ENCODE measurements around the gene PDIK1L. TPM values are rescaled to one million over a fixed set of nuclear protein-coding genes. Genes with fewer than 3 reads are reported as not detected.
A peak's percentile ranks its signal among the peaks of the same experiment; 100 is the strongest.
"Not testable (repeated sequence)": the region's sequence is repeated elsewhere in the genome, so short reads cannot be mapped to it uniquely, and the experiment has no call there.

PDIK1L gene
- total RNA-seq, 1 donor from 2014 or later: 15.5 TPM

DNA sequence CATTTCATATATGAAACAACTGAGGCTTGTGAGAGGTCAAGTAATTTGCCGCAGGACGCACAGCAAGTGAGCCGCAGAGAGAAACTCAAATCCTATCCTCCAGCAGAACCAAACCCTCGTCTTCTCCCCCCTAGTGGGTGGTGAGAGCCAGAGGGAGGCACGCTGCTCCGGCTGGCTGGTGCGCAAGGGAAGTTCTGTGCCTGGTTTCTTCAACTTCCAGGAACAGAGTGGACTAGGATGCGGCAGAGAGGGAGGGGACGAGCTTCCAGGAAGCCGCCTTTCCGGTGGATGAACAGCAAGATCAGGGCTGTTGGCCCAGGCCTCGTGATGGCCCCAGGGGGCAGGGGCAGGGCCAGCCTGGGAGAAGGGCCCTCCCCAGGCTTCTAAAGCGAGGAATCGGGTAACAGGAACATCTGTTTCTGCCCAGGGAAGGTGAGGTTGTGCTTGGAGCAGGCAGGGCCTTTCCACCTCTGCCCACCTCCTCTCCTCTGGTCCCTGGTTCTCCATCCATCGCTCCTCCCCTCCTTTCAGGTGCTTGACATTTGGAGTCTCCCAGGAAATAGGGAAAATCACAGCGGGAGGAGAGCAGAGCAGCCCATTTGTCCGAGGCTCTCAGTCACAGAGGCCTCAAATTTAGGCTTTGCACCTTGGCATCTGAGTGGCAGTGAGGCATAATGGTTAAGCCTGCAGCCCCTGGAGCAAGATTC is 16.8 kb upstream of the PDIK1L start:
- DNase-seq (ENCODE audit: low spot score): no peak
- intact Hi-C loops (cut with micrococcal nuclease): no loop called here
- no peak overlapping the region for H3K27ac Mint-ChIP-seq
- H3K27me3 Mint-ChIP-seq (ENCODE audit: insufficient read depth): peaks cover 39% of the 10 kb centered on the region
- no peak overlapping the region for H3K4me3 Mint-ChIP-seq
- H3K9me3 Mint-ChIP-seq: no peaks in the 10 kb centered on the region
- H3K36me3 Mint-ChIP-seq (ENCODE audit: low read depth): no peaks in the 10 kb centered on the region
- peaks cover 6% of the 10 kb centered on the region for H3K4me1 Mint-ChIP-seq (ENCODE audit: low read depth)

DNA sequence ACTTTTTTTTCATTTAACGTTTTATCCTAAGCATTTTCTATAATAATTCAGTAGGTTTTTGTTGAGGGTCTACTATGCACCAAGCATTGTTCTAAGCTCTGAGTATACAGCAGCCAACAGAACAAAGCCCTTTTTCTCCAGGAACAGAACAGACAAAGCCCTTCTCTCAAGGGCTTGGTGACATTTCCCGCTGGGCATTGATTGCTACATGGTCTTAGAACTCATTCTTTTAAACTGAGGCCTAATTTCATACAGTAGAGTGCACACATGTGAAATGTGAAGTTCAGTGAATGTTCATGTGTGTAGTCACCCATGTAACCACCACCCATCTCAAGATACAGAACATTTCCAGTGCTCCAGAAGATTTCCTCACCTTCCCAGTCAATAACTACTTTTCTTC is 15.2 kb upstream of the PDIK1L start:
- H3K9me3 Mint-ChIP-seq: no peaks in the 10 kb centered on the region
- H3K27me3 Mint-ChIP-seq (ENCODE audit: insufficient read depth): peaks cover 30% of the 10 kb centered on the region
- no peak overlapping the region for H3K4me3 Mint-ChIP-seq
- intact Hi-C loops (cut with micrococcal nuclease): no loop called here
- peaks cover 6% of the 10 kb centered on the region for H3K4me1 Mint-ChIP-seq (ENCODE audit: low read depth)
- H3K36me3 Mint-ChIP-seq (ENCODE audit: low read depth): no peaks in the 10 kb centered on the region
- DNase-seq (ENCODE audit: low spot score): no peak
- H3K27ac Mint-ChIP-seq: no peak overlapping the region

DNA sequence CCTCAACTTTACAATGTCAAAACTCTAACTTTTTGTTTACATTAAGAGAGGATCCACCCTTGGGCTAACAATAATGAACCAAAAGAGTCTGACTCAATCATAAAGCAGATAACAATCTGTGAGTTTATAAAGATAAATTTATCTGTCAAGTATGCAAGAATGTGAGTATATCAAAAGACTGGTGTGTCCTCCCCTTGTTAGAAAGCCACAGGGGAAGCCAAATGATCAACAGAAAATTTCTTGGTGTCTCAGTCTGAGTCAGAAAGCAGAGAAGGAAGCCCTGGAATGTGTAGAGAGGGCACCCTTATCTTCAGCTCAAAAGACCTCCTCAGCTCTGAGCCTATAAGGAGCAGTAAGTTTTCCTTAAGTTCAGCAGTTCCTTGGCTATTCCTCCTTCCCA is 13.9 kb upstream of the PDIK1L start:
- Mint-ChIP-seq H3K4me3 (no peak overlapping the region), H3K9me3 (no peaks in the 10 kb centered on the region), H3K27ac (no peak overlapping the region), H3K27me3 (ENCODE audit: insufficient read depth) (peaks cover 28% of the 10 kb centered on the region), H3K4me1 (ENCODE audit: low read depth) (peaks cover 6% of the 10 kb centered on the region), H3K36me3 (ENCODE audit: low read depth) (no peaks in the 10 kb centered on the region)
- intact Hi-C loops (cut with micrococcal nuclease): no loop called here
- no peak for DNase-seq (ENCODE audit: low spot score)

DNA sequence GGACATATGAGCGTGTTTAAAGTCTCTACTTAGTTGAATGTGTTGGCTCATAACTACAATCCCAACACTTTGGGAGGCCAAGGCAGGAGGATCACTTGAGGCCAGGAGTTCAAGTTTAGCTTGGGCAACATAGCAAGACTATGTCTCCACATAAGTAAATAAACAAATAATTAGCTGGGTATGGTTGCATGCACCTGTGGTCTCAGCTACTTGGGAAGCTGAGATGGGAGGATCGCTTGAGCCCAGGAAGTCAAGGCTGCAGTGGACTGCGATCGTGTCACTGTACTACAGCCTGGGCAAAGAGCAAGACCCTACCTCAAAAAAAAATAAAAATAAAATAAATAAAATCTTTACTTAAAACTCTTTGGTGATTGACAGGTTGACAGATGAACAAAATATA is 13.0 kb upstream of the PDIK1L start:
- Mint-ChIP-seq H3K4me1 (ENCODE audit: low read depth) (peaks cover 6% of the 10 kb centered on the region), H3K4me3 (no peak overlapping the region), H3K9me3 (no peaks in the 10 kb centered on the region), H3K36me3 (ENCODE audit: low read depth) (no peaks in the 10 kb centered on the region), H3K27me3 (ENCODE audit: insufficient read depth) (peaks cover 22% of the 10 kb centered on the region), H3K27ac (no peak overlapping the region)
- no peak for DNase-seq (ENCODE audit: low spot score)
- intact Hi-C loops (cut with micrococcal nuclease): no loop called here

DNA sequence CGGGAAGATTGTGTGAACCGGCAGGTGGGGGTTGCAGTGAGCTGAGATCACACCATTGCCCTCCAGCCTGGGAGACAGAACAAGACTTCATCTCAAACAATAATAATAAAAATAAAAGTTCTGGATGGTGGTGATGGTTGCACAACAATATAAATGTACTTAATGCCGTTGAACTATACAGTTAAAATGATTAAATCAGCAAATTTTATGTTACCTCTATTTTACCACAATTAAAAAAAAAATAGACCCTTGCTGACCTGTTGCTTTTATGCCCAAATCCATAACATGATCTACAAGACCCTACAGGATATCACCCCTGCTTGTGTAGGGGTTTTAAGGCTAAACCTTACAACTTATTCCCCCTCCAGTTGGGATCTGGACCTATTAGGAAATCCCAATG is 11.8 kb upstream of the PDIK1L start:
- Mint-ChIP-seq H3K36me3 (ENCODE audit: low read depth) (no peaks in the 10 kb centered on the region), H3K4me1 (ENCODE audit: low read depth) (peaks cover 8% of the 10 kb centered on the region), H3K27me3 (ENCODE audit: insufficient read depth) (peaks cover 17% of the 10 kb centered on the region), H3K9me3 (no peaks in the 10 kb centered on the region), H3K4me3 (no peak overlapping the region), H3K27ac (no peak overlapping the region)
- DNase-seq (ENCODE audit: low spot score): no peak
- intact Hi-C loops (cut with micrococcal nuclease): no loop called here

DNA sequence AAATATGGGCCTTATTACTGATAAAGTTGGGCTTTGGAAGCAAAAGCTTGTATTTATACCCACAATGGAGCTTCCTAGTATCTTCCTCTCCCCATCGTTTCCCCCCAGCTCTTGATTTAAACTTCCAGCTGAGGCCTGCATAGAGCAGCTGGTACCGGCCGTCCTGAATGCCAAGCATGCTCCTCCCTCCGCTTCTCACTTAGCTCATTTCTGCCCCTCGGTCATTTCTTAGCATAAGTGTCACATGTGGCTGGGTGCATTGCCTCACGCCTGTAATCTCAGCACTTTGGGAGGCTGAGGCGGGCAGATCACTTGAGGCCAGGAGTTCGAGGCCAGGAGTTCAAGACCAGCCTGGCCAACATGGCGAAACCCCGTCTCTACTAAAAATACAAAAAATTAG is 11.4 kb upstream of the PDIK1L start:
- DNase-seq (ENCODE audit: low spot score); intact Hi-C loops (cut with micrococcal nuclease); H3K36me3 Mint-ChIP-seq (ENCODE audit: low read depth); H3K9me3 Mint-ChIP-seq; H3K4me3 Mint-ChIP-seq: not testable (repeated sequence)
- Mint-ChIP-seq H3K27me3 (ENCODE audit: insufficient read depth) (peaks cover 20% of the 10 kb centered on the region), H3K27ac (peak overlapping the region; percentile 65), H3K4me1 (ENCODE audit: low read depth) (peaks cover 12% of the 10 kb centered on the region)

DNA sequence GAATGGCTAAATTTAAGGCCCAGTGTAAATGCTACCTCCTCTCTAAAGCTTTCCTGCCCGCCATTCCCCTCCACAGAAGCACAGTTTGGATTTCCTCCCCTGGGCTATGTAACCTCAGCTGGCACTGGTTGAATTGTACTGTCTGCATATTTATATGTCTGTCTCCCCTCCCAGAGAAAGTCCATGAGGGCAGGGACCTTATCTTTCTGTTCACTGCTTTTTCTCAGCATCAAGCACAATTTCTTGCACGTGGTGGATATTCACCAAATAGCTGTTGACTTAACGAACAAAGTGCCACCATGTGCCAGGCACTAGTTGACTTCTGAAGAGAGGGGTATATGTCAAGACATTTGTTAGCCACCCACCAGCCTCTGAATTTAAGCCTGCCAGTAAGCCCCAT is 9.5 kb upstream of the PDIK1L start:
- intact Hi-C loops (cut with micrococcal nuclease): no loop called here
- DNase-seq (ENCODE audit: low spot score): no peak
- Mint-ChIP-seq H3K4me1 (ENCODE audit: low read depth) (peaks cover 14% of the 10 kb centered on the region), H3K4me3 (no peak overlapping the region), H3K27ac (no peak overlapping the region), H3K9me3 (no peaks in the 10 kb centered on the region), H3K27me3 (ENCODE audit: insufficient read depth) (peaks cover 9% of the 10 kb centered on the region), H3K36me3 (ENCODE audit: low read depth) (no peaks in the 10 kb centered on the region)

DNA sequence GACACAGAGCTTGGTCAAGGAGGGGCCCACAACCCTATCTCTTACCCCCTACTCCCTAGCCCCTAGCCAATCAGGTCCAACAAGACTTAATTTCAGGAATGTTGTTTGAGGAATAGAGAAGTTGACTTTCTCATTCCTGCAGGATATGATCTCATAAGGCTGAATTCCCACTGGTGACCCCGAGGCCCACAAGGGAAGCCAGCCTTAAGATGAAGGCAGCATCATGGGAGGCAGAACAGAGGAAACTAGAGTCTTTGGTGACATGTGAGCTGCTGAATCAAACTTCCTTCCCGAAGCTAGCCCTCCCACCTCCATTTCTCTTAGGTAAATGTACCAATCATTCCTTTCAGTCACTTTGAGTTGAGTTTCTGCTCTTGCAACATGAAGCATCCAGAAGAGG is 9.1 kb upstream of the PDIK1L start:
- Mint-ChIP-seq H3K27me3 (ENCODE audit: insufficient read depth) (peaks cover 9% of the 10 kb centered on the region), H3K9me3 (no peaks in the 10 kb centered on the region), H3K4me3 (no peak overlapping the region), H3K27ac (no peak overlapping the region), H3K36me3 (ENCODE audit: low read depth) (no peaks in the 10 kb centered on the region), H3K4me1 (ENCODE audit: low read depth) (peaks cover 14% of the 10 kb centered on the region)
- DNase-seq (ENCODE audit: low spot score): no peak
- intact Hi-C loops (cut with micrococcal nuclease): no loop called here

DNA sequence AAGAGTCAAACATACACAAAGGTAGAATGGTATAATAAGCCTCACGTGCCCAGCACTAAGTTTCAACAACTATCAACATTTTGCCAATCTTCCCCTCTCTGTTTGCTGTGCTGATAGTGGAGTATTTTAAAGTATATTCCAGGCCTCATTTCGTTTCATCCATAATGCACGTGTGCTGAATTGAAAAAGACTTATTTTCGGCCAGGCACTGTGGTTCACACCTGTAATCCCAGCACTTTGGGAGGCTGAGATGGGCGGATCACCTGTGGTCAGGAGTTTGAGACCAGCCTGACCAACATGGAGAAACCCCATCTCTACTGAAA is 6.4 kb upstream of the PDIK1L start:
- H3K9me3 Mint-ChIP-seq; H3K4me3 Mint-ChIP-seq; H3K36me3 Mint-ChIP-seq (ENCODE audit: low read depth); H3K27ac Mint-ChIP-seq; H3K27me3 Mint-ChIP-seq (ENCODE audit: insufficient read depth); DNase-seq (ENCODE audit: low spot score): not testable (repeated sequence)
- intact Hi-C loops (cut with micrococcal nuclease): loop anchor here (1.0 kb wide), 5 partner anchors 40 to 286 kb away; partner anchors contain the start of gene CEP85
- peaks cover 16% of the 10 kb centered on the region for H3K4me1 Mint-ChIP-seq (ENCODE audit: low read depth)

DNA sequence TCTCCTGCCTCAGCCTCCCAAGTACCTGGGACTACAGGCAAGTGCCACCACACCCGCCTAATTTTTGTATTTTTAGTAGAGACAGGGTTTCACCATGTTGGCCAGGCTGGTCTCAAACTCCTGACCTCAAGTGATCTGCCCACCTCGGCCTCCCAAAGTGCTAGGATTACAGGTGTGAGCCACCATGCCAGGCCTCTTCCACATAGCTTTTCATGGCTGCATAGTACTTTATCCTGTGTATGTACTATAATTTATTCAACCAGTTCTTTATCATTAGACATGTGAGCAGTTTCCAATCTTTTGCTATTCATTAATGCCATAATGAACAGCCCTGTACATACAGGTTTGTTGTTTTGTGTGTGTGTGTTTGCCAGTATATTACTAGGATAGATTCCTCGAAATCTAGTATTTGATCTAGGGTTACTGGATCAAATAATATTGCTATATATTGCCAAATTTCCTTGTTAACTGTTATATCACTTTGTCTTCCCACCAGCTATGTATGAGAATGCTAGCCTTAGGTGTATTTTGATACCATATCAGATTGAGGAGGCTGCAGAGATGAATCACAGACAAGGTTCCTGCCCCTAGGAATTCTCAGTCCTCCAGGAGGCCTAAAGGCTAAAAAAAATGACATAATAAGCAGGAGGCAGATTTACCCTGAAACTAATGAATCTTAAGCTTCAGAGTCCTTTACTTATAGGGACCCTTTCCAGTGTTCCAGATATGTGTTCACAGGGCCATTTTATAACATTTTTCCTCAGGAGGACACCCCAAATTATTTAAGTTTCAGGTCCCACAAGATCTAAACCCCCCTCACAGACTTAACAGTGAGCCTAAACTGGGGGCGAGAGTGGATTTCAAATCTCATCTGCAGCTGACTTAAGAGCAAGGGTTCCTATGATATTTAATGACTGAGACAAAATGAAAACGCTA is 2.1 kb upstream of the PDIK1L start:
- DNase-seq (ENCODE audit: low spot score): no peak
- H3K27me3 Mint-ChIP-seq (ENCODE audit: insufficient read depth): peaks cover 5% of the 10 kb centered on the region
- peak overlapping the region; percentile 79 for H3K27ac Mint-ChIP-seq
- no peaks in the 10 kb centered on the region for H3K9me3 Mint-ChIP-seq
- peaks cover 41% of the 10 kb centered on the region for H3K4me1 Mint-ChIP-seq (ENCODE audit: low read depth)
- H3K4me3 Mint-ChIP-seq: peak overlapping the region; percentile 90
- peaks cover 10% of the 10 kb centered on the region for H3K36me3 Mint-ChIP-seq (ENCODE audit: low read depth)
- intact Hi-C loops (cut with micrococcal nuclease): loop anchor here (2.0 to 5.0 kb wide), 3 partner anchors 75 to 202 kb away; partner anchors contain the start of gene STMN1

DNA sequence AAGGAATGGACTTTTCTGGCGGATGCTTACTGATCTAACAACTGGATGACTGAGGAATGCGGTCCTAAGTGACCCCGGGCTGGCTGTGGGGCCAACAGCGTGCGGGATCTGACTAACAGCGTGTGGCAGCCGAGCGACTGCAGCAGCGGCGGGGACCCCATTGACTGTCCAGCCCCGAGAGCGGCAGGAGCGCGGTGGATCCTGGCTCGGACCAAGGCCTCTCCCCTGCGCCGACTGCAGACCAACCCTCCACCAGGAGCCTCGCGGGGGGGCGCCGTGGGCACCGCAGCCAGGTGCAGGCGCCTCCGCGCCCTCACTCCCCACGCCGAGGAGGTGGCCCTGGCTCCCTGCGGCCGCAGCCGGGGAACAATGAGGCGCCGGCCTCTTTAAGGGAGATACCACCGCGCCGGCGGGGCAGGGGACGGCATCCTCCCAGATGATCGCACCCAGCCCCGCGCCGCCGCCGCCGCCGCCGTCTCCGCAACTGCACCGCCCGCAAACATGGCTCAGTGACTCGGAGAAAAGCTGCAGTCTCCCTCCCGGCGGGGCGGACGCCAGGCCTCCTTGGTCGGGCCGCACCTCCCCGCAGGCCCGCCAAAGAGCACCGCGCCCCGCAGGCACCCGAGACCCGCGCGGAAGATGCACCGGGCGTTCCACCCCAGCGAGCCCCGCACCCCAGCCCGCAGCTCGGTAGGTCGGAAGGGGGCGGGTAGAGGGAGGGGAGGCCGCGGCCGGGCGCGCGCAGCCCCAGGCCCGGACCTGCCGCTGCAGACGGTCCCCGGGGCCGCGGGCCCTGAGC is 694 bp upstream of the PDIK1L start:
- H3K4me3 Mint-ChIP-seq: peak overlapping the region; percentile 90
- H3K9me3 Mint-ChIP-seq: no peaks in the 10 kb centered on the region
- DNase-seq (ENCODE audit: low spot score): peak; percentile 73
- H3K27me3 Mint-ChIP-seq (ENCODE audit: insufficient read depth): no peaks in the 10 kb centered on the region
- intact Hi-C loops (cut with micrococcal nuclease): loop anchor here (1.0 to 5.0 kb wide), 10 partner anchors 15 to 361 kb away; partner anchors contain the start of genes CEP85, DHDDS, HMGN2 and PAFAH2
- H3K36me3 Mint-ChIP-seq (ENCODE audit: low read depth): peaks cover 12% of the 10 kb centered on the region
- peak overlapping the region; percentile 79 for H3K27ac Mint-ChIP-seq
- H3K4me1 Mint-ChIP-seq (ENCODE audit: low read depth): peaks cover 36% of the 10 kb centered on the region

DNA sequence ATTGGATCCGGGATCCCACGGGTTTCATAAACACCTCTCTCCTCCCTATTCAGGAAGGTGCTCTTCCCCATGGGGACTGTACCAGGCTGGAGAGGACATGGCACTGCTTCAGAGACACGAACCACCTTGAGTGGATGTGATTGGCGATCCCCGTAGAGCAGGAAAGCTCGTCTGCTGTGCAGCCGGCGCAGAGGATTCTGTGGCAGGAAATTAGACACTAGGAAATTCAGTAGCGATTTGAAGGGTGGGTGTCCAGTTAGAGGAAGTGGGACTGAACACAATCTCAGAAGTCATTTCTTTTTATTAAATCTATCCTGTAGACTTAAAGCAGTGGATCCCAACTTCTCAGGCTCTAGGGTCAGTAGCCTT is 767 bp downstream of the PDIK1L start:
- Mint-ChIP-seq H3K27me3 (ENCODE audit: insufficient read depth) (no peaks in the 10 kb centered on the region), H3K9me3 (no peaks in the 10 kb centered on the region), H3K27ac (peak overlapping the region; percentile 92), H3K4me3 (peak overlapping the region; percentile 96), H3K36me3 (ENCODE audit: low read depth) (peaks cover 14% of the 10 kb centered on the region), H3K4me1 (ENCODE audit: low read depth) (peaks cover 36% of the 10 kb centered on the region)
- DNase-seq (ENCODE audit: low spot score): no peak
- intact Hi-C loops (cut with micrococcal nuclease): loop anchor here (1.0 to 5.0 kb wide), 2 partner anchors 11 to 205 kb away; partner anchors contain the start of gene STMN1

All from activated T-helper 1 cell treated with anti-CD3 and anti-CD28 coated beads, Interleukin-12 subunit alpha, Interleukin-12 subunit beta, Interleukin-2, Interleukin-4 antibody, amounts not matched to agents 30 ng/mL and 10 ng/mL and 1 ng/mL, durations not matched to agents 14 hours and 24 hours and 36 hours (primary cell).